Naive B cell (primary cell): ENCODE results near the gene NEK8. TPM values are rescaled to one million over a fixed set of nuclear protein-coding genes. Genes with fewer than 3 reads are reported as not detected.

Source experiments
- ATAC-seq, 2 donors: fragments of 150-1000 bp; cut with Tn5 transposase; 2 replicates each; pipeline ENCODE4 v1.10.0; 2021; ENCODE audit warnings: low read depth in 2 of 2, mild to moderate bottlenecking in 2 of 2, moderate library complexity in 2 of 2
- DNase-seq: peaks from one replicate; pipeline ENCODE4 v3.0.0; 2022
- H3K27ac Mint-ChIP-seq, 6 donors: one replicate each; pipeline ENCODE4 v1.8.0; 2020 to 2022; ENCODE audit warnings: mild to moderate bottlenecking in 6 of 6, mixed read lengths in 6 of 6, moderate library complexity in 5 of 6, inconsistent platforms in 2 of 6
- H3K27me3 Mint-ChIP-seq, 3 donors: one replicate each; pipeline ENCODE4 v1.8.0; 2021 to 2022; ENCODE audit warnings: mixed read lengths in 3 of 3, mild to moderate bottlenecking in 1 of 3
- H3K36me3 Mint-ChIP-seq, 2 donors: one replicate each; pipeline ENCODE4 v1.8.0; 2020 to 2022; ENCODE audit warnings: mixed read lengths in 2 of 2, inconsistent platforms in 1 of 2, mild to moderate bottlenecking in 1 of 2
- H3K4me1 Mint-ChIP-seq, 3 donors: one replicate each; pipeline ENCODE4 v1.8.0; 2020 to 2022; ENCODE audit warnings: mixed read lengths in 3 of 3, inconsistent platforms in 1 of 3, mild to moderate bottlenecking in 1 of 3, moderate library complexity in 1 of 3
- H3K4me3 Mint-ChIP-seq, 8 donors: one replicate each; pipeline ENCODE4 v1.8.0; 2020 to 2022; ENCODE audit warnings: mild to moderate bottlenecking in 8 of 8, mixed read lengths in 8 of 8, moderate library complexity in 8 of 8, inconsistent platforms in 2 of 8
- H3K9me3 Mint-ChIP-seq, 7 donors: one replicate each; pipeline ENCODE4 v1.8.0; 2020 to 2022; ENCODE audit warnings: mixed read lengths in 7 of 7, mild to moderate bottlenecking in 5 of 7, inconsistent platforms in 2 of 7, moderate library complexity in 1 of 7
- polyA plus RNA-seq, 6 donors: library from polyadenylated mRNA; unstranded; fragments of 300-500 nt; fragmentation: Illumina TruSeq; gene quantifications; one replicate each; pipeline ENCODE4 v1.2.3, GENCODE V29; 2021; ENCODE audit warnings: low read depth in 6 of 6

The NEK8 gene
- polyA plus RNA-seq, 6 donors from 2014 or later, result 14.5 to 26.1 (median 19.6) TPM

- peak overlapping the region; percentile 66 to 92 (median 83) for H3K4me3 Mint-ChIP-seq
- H3K27ac Mint-ChIP-seq, result peak overlapping the region; percentile 99 to 100 (median 100)
- peaks cover 44 to 90% (median 84%) of the 10 kb centered on the region in 3 donors for H3K4me1 Mint-ChIP-seq
- no peaks in the 10 kb centered on the region for H3K27me3 Mint-ChIP-seq
- ATAC-seq (peak; percentile 75), DNase-seq (peak; percentile 88)
- H3K36me3 Mint-ChIP-seq, result peaks cover 0 to 4% of the 10 kb centered on the region in 2 donors
- peaks cover 0 to 2% (median 0%) of the 10 kb centered on the region in 7 donors for H3K9me3 Mint-ChIP-seq
Measured at GRCh38 chr17:28737770-28738679, 9.4 kb downstream of the NEK8 start.

GRCh38 chr17:28738680-28739384 is 10.2 kb downstream of the NEK8 start:
- ATAC-seq, result peak; percentile 68 to 73
- peaks cover 0 to 2% (median 0%) of the 10 kb centered on the region in 7 donors for H3K9me3 Mint-ChIP-seq
- peak overlapping the region; percentile 66 to 92 (median 83) for H3K4me3 Mint-ChIP-seq
- no peaks in the 10 kb centered on the region for H3K27me3 Mint-ChIP-seq
- H3K27ac Mint-ChIP-seq, result peak overlapping the region; percentile 99 to 100 (median 100)
- H3K4me1 Mint-ChIP-seq, result peaks cover 42 to 89% (median 81%) of the 10 kb centered on the region in 3 donors
- peaks cover 0 to 4% of the 10 kb centered on the region in 2 donors for H3K36me3 Mint-ChIP-seq
- DNase-seq, result peak; percentile 91

GRCh38 chr17:28740406-28741357 is 12.1 kb downstream of the NEK8 start:
- Mint-ChIP-seq H3K27me3 (no peaks in the 10 kb centered on the region), H3K4me1 (peaks cover 48 to 76% (median 75%) of the 10 kb centered on the region in 3 donors), H3K9me3 (peaks cover 0 to 2% (median 0%) of the 10 kb centered on the region in 7 donors), H3K36me3 (peaks cover 0 to 4% of the 10 kb centered on the region in 2 donors), H3K27ac (peak overlapping the region; percentile 96 to 100 (median 98)), H3K4me3 (peak overlapping the region; percentile 60 to 92 (median 86))
- ATAC-seq (no peak), DNase-seq (no peak)

- peak; percentile 9 to 15 for ATAC-seq
- Mint-ChIP-seq H3K4me3 (peak overlapping the region; percentile 72 to 92 (median 88)), H3K36me3 (peaks cover 0 to 4% of the 10 kb centered on the region in 2 donors), H3K27ac (peak overlapping the region; percentile 96 to 100 (median 98)), H3K4me1 (peaks cover 58 to 81% (median 80%) of the 10 kb centered on the region in 3 donors), H3K9me3 (peaks cover 0 to 2% (median 0%) of the 10 kb centered on the region in 7 donors), H3K27me3 (no peaks in the 10 kb centered on the region)
- peak; percentile 84 for DNase-seq
Measured at GRCh38 chr17:28741358-28742349, 13.1 kb downstream of the NEK8 start.

- H3K4me3 Mint-ChIP-seq, result peak within 1 kb of the TSS; percentile 72 to 96 (median 93)
- H3K4me1 Mint-ChIP-seq, result peaks cover 58 to 76% (median 75%) of the 10 kb centered on the region in 3 donors
- H3K27me3 Mint-ChIP-seq, result no peaks in the 10 kb centered on the region
- H3K27ac Mint-ChIP-seq, result peak within 1 kb of the TSS; percentile 96 to 100 (median 98)
- peaks cover 0 to 2% of the 10 kb centered on the region in 2 donors for H3K36me3 Mint-ChIP-seq
- H3K9me3 Mint-ChIP-seq, result peaks cover 0 to 2% (median 0%) of the 10 kb centered on the region in 7 donors
- DNase-seq, result peak; percentile 87
- ATAC-seq, result peak; percentile 70 to 72
Measured at GRCh38 chr17:28743243-28744103, 14.9 kb downstream of the NEK8 start, which contains the start of gene TRAF4. TRAF4 (plus strand) TSS chr17:28744011; CDS start chr17:28744113, 102 bp downstream.

GRCh38 chr17:28744104-28744971 is 15.8 kb downstream of the NEK8 start:
- Mint-ChIP-seq H3K27me3 (no peaks in the 10 kb centered on the region), H3K4me3 (peak overlapping the region; percentile 72 to 96 (median 93))

GRCh38 chr17:28744972-28745785 is 16.6 kb downstream of the NEK8 start:
- no peak for ATAC-seq

More at GRCh38 chr17:28744104-28744971, 15.8 kb downstream of the NEK8 start:
- peak; percentile 59 for DNase-seq
- peak overlapping the region; percentile 94 to 99 (median 97) for H3K27ac Mint-ChIP-seq
- H3K4me1 Mint-ChIP-seq, result peaks cover 57 to 76% (median 73%) of the 10 kb centered on the region in 3 donors
- H3K36me3 Mint-ChIP-seq, result no peaks in the 10 kb centered on the region
- H3K9me3 Mint-ChIP-seq, result peaks cover 0 to 2% (median 0%) of the 10 kb centered on the region in 7 donors
- ATAC-seq, result peak; percentile 35 to 48

GRCh38 chr17:28745786-28746411 is 17.3 kb downstream of the NEK8 start:
- no peak for DNase-seq
- H3K4me3 Mint-ChIP-seq, result peak overlapping the region; percentile 72 to 96 (median 93)
- no peaks in the 10 kb centered on the region for H3K36me3 Mint-ChIP-seq
- H3K27me3 Mint-ChIP-seq, result no peaks in the 10 kb centered on the region
- H3K9me3 Mint-ChIP-seq, result no peaks in the 10 kb centered on the region
- peak overlapping the region; percentile 38 to 99 (median 87) for H3K27ac Mint-ChIP-seq
- no peak for ATAC-seq
- peaks cover 46 to 71% (median 60%) of the 10 kb centered on the region in 3 donors for H3K4me1 Mint-ChIP-seq

More at GRCh38 chr17:28744972-28745785, 16.6 kb downstream of the NEK8 start:
- Mint-ChIP-seq H3K36me3 (no peaks in the 10 kb centered on the region), H3K27ac (peak overlapping the region; percentile 94 to 99 (median 97)), H3K9me3 (no peaks in the 10 kb centered on the region), H3K4me1 (peaks cover 53 to 74% (median 67%) of the 10 kb centered on the region in 3 donors), H3K27me3 (no peaks in the 10 kb centered on the region), H3K4me3 (peak overlapping the region; percentile 72 to 96 (median 93))
- peak; percentile 33 for DNase-seq

GRCh38 chr17:28746611-28747050 is 18.0 kb downstream of the NEK8 start:
- Mint-ChIP-seq H3K4me1 (peaks cover 39 to 65% (median 52%) of the 10 kb centered on the region in 3 donors), H3K9me3 (no peaks in the 10 kb centered on the region), H3K27ac (peak overlapping the region; percentile 64 to 99 (median 82)), H3K4me3 (peak overlapping the region; percentile 72 to 96 (median 92)), H3K27me3 (no peaks in the 10 kb centered on the region), H3K36me3 (no peaks in the 10 kb centered on the region)
- no peak for ATAC-seq
- DNase-seq, result no peak
